Putamen (tissue), 1 donor: ENCODE measurements around the gene USP51.
A peak's percentile ranks its signal among the peaks of the same experiment; 100 is the strongest.
"Not testable (repeated sequence)": the region's sequence is repeated elsewhere in the genome, so short reads cannot be mapped to it uniquely, and the experiment has no call there.

Source experiments
- DNase-seq: peaks from one replicate; pipeline ENCODE4 v3.0.0-alpha.2; 2016; ENCODE audit warnings: low spot score

Gene USP51

GRCh38 chrX:55465108-55465507, 24.5 kb downstream of the USP51 start:
- DNase-seq: not testable (repeated sequence)

DNA sequence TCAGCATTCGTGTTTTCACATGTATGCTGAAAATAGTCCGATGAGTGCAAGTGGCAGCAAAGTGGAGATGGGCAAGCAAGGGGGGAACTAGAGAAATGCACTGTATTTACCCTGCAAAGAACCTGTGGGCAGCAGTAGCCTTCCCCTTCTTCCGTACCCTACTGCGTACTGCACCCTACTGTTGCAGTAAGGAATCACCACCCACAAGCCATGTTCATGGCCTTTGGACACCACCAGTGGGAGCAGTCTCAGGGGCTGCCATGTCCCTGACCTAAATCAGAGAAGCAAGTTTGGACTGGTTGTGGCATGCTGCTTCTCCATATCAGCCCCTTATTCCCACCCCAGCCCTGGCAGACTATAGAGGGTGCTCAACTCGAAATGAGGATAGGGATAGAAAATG, 25.6 kb downstream of the USP51 start:
- DNase-seq: not testable (repeated sequence)

DNA sequence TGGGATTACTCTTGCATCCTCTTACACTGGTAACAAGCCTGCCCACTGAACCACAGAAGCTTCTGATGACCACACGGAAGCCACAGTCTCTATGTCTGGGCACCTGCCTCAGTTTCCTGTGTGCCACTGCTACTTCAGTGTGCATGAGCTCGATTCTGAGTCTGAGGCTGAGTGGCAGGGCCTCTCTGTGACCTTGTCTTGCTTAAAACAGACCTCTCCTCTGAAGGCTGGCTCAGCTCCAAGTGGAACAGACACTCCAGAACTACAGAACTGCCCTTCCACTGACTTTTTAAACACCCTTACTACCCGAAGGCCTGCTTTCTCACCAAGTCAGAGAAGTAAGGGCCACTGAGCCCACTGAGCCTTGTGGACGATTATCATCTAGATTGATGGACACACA, 29.7 kb downstream of the USP51 start:
- DNase-seq: not testable (repeated sequence)

DNA sequence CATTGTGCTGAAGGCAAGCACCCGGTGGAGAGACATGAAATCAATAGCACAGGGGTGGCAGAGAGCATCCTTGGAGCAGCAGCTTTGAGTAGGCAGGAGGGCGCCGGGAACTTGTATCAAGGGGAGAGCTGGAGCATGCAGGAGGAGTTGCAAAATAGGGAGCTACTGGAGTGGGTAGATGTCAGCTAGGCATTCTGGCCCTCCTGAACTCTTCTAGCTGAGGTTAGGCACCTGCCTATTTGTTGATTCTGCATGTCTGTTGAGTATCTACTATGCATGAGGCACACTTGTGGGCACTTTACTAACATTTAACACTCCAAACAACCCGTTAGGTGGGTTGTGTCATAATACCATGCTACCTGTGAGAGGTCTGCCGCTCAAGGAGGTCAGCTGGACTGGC, 30.2 kb downstream of the USP51 start:
- not testable (repeated sequence) for DNase-seq

GRCh38 chrX:55455708-55456107, 33.9 kb downstream of the USP51 start:
- not testable (repeated sequence) for DNase-seq

DNA sequence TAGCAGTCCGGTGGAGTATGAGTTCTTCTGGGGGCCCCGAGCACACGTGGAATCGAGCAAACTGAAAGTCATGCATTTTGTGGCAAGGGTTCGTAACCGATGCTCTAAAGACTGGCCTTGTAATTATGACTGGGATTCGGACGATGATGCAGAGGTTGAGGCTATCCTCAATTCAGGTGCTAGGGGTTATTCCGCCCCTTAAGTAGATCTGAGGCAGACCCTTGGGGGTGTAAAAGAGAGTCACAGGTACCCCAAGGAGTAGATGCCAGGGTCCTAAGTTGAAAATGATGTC, 36.9 kb downstream of the USP51 start:
- no peak for DNase-seq

DNA sequence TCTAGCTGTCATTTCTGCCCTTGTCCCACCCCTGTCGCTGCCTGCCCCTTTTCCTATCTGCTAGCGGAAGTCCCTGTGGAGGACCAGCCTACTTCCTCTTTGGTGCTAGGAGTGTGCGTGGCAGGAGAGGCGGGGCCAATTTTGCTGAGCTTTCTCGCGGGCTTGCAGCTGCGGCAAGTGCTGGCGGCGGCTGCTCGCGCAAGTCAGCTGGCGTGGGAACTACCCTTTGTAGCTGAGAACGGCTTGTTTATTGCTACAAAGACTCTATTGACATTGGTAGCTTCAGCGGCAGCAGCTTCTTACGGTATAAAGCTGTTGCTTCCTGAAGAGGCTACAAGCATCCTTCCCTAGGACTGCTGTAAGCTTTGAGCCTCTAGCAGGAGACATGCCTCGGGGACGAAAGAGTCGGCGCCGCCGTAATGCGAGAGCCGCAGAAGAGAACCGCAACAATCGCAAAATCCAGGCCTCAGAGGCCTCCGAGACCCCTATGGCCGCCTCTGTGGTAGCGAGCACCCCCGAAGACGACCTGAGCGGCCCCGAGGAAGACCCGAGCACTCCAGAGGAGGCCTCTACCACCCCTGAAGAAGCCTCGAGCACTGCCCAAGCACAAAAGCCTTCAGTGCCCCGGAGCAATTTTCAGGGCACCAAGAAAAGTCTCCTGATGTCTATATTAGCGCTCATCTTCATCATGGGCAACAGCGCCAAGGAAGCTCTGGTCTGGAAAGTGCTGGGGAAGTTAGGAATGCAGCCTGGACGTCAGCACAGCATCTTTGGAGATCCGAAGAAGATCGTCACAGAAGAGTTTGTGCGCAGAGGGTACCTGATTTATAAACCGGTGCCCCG, 37.4 kb downstream of the USP51 start, which contains the start of gene MAGEH1:
Gene MAGEH1 (plus strand): TSS at position 138 of the 843 bp plus-strand sequence. CDS start 248 bp downstream, at position 386.
- peak; percentile 93 for DNase-seq

- no peak for DNase-seq
Measured at GRCh38 chrX:55451626-55451989, 38.0 kb downstream of the USP51 start.

DNA sequence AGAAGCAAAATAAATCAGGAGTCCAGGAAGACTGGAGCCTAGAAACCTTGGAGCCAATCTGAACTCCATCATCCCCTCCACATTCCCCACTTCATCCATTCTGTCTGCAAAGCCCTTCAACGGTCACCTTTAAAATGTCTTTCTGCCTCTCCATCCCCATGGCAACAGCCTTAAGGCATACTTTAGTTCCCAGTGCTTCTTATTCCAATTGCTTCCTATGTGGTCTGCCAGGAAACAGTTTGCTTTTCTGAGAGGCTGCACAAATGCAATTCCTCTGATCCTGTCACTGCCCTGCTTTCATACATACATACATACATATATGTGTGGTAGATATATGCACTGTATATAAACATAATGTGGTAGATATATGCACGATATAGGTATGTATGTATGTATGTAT, 38.5 kb downstream of the USP51 start:
- no peak for DNase-seq

DNA sequence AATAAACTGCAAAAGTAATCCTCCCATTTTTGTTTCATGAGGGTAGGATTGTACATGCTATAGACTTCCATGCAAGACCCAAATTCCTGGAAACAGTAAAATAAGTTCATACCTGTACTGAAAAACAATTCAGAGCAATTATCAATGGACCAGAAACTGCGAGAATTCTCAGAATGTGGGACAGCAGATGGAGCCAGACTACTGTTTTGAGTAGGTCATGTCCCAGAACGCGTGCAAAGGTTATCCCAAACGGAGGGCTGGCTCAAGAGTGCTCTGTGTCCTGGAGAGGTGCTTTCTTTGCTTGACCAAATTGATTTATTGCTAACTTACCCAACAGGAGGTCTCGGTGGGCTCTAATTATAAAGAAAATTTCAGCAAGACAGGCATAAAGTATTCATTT, 39.4 kb downstream of the USP51 start:
- no peak for DNase-seq

DNA sequence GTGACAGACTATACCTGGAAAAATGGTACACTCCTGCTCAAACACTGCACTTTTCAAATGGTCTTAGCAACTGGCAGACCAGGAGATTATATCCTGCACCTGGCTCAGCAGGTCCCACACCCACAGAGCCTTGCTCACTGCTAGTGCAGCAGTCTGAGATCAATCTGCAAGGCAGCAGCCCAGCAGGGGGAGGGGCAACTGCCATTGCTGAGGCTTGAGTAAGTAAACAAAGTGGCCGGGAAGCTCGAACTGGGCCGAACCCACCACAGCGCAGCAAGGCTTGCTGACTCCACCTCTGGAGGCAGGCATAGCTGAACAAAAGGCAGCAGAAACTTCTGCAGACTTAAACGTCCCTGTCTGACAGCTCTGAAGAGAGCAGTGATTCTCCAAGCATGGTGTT, 46.2 kb downstream of the USP51 start:
- DNase-seq: not testable (repeated sequence)
